OCI-LY7 (cell line): ENCODE data around the gene ARHGEF4. TPM values are rescaled to one million over a fixed set of nuclear protein-coding genes. Genes with fewer than 3 reads are reported as not detected.

Experiments
- BruUV-seq: library from RNA; stranded (reverse); fragments of 400-500 nt; replicated peaks from 2 replicates; lab custom pipeline; 2021; lab: Mats Ljungman, UMichigan
- CTCF ChIA-PET: fragments of 300-600 bp; sonication (Branson Sonifier 250); formaldehyde crosslinking; loops from one replicate; lab custom pipeline; 2022; ENCODE audit warnings: antibody characterized with exemption; ENCODE audit not compliant: unreplicated experiment; lab: Charles Lee
- POLR2A ChIA-PET: fragments of 300-600 bp; sonication (Branson Sonifier 250); formaldehyde crosslinking; loops from one replicate; lab custom pipeline; 2022; ENCODE audit warnings: antibody characterized with exemption; lab: Charles Lee
- DNase-seq: peaks from one replicate; pipeline ENCODE4 v3.0.0-alpha.2; 2015; ENCODE audit warnings: low spot score
- H2AFZ ChIP-seq: fragments of 200-600 bp; sonication (generic), shearing (Covaris generic); 2 replicates; pipeline ENCODE4 v1.6.1; 2014; ENCODE audit warnings: mild to moderate bottlenecking, antibody characterized with exemption, low read length, moderate library complexity
- H3K27ac ChIP-seq: fragments of 200-600 bp; sonication (generic); 2 replicates; pipeline ENCODE4 v1.5.1; 2014; ENCODE audit warnings: mixed run types, low read depth, mild to moderate bottlenecking, moderate library complexity, low read length, inconsistent platforms; ENCODE audit not compliant: poor library complexity, severe bottlenecking
- H3K36me3 ChIP-seq: fragments of 200-600 bp; sonication (generic); 2 replicates; pipeline ENCODE4 v1.6.1; 2014; ENCODE audit warnings: mild to moderate bottlenecking, antibody characterized with exemption, low read length, moderate library complexity, mixed read lengths; ENCODE audit not compliant: insufficient read depth
- H3K4me1 ChIP-seq: fragments of 200-600 bp; sonication (generic); 2 replicates; pipeline ENCODE4 v1.5.1; 2014; ENCODE audit warnings: mild to moderate bottlenecking, low read length; ENCODE audit not compliant: insufficient read depth, poor library complexity, severe bottlenecking
- H3K4me2 ChIP-seq: fragments of 200-600 bp; sonication (generic); 2 replicates; pipeline ENCODE4 v1.6.1; 2014; ENCODE audit warnings: mild to moderate bottlenecking, low read length
- H3K4me3 ChIP-seq: fragments of 200-600 bp; sonication (generic); 2 replicates; pipeline ENCODE4 v1.5.1; 2014; ENCODE audit warnings: mild to moderate bottlenecking, low read depth, low read length; ENCODE audit not compliant: poor library complexity, severe bottlenecking
- H3K79me2 ChIP-seq: fragments of 200-600 bp; sonication (generic); 2 replicates; pipeline ENCODE4 v1.6.1; 2016; ENCODE audit warnings: low read depth, mild to moderate bottlenecking, low read length, moderate library complexity, mixed read lengths; ENCODE audit not compliant: insufficient read depth
- H3K9me2 ChIP-seq: fragments of 200-600 bp; sonication (generic); 2 replicates; pipeline ENCODE4 v1.6.1; 2016; ENCODE audit warnings: mild to moderate bottlenecking, low read length, mixed read lengths; ENCODE audit not compliant: insufficient read depth
- H3K9me3 ChIP-seq: fragments of 200-600 bp; sonication (generic); 2 replicates; pipeline ENCODE4 v1.6.1; 2014; ENCODE audit warnings: mild to moderate bottlenecking, mixed run types, low read length, mixed read lengths
- H4K20me1 ChIP-seq: fragments of 200-600 bp; sonication (generic); 2 replicates; pipeline ENCODE4 v1.6.1; 2014; ENCODE audit warnings: mild to moderate bottlenecking, antibody characterized with exemption, low read length, moderate library complexity, mixed read lengths; ENCODE audit not compliant: insufficient read depth
- CTCF ChIP-seq: fragments of 200-600 bp; sonication (generic); conservative IDR thresholded peaks from 2 replicates; pipeline ENCODE4 v1.5.1; 2014; ENCODE audit warnings: mild to moderate bottlenecking, antibody characterized with exemption, low read length, moderate library complexity, mixed read lengths
- EZH2phosphoT487 ChIP-seq: fragments of 200-600 bp; sonication (generic); IDR thresholded peaks from 2 replicates; pipeline ENCODE4 v1.6.1; 2018; ENCODE audit warnings: low read depth, borderline replicate concordance, mild to moderate bottlenecking, mixed run types, antibody characterized with exemption, low read length, moderate library complexity, mixed read lengths
- intact Hi-C: fragments of 100-400 bp; cut with micrococcal nuclease; formaldehyde crosslinking; loops from one replicate; pipeline ENCODE4 v1.10.0; 2022; ENCODE audit not compliant: unreplicated experiment
- total RNA-seq, 2 experiments: library from RNA; depleted of rRNA in 1 of 2; stranded (reverse); fragments of >200 nt in 1 of 2; shearing (Covaris generic) in 1 of 2; gene quantifications; 2 replicates each; pipeline ENCODE4 v1.2.3, GENCODE V29; 2014 to 2022

ARHGEF4 gene
- total RNA-seq, 2 experiments from 2014 or later, result 1.1 to 1.7 TPM

GRCh38 chr2:130870161-130870485, 33.4 kb downstream of the ARHGEF4 start:
- no TSS peak for BruUV-seq
- Histone ChIP-seq H3K9me3 (no peaks in the 10 kb centered on the region), H3K79me2 (no peaks in the 10 kb centered on the region), H2AFZ (no peak overlapping the region), H4K20me1 (no peaks in the 10 kb centered on the region), H3K4me2 (no peak overlapping the region), H3K27ac (no peak overlapping the region), H3K36me3 (no peaks in the 10 kb centered on the region), H3K4me1 (no peaks in the 10 kb centered on the region), H3K9me2 (no peaks in the 10 kb centered on the region), H3K4me3 (no peak overlapping the region)
- no peak for DNase-seq
- TF ChIP-seq CTCF, result no peak
- TF ChIP-seq EZH2phosphoT487, result no peak
- ChIA-PET POLR2A (no interaction called here), CTCF (no interaction called here)
- intact Hi-C loops, result no loop called here

GRCh38 chr2:130870779-130871178, 34.1 kb downstream of the ARHGEF4 start:
- H3K4me3 ChIP-seq, result no peak overlapping the region
- DNase-seq, result no peak
- no peak overlapping the region for H2AFZ ChIP-seq
- no peaks in the 10 kb centered on the region for H3K36me3 ChIP-seq
- H3K9me3 ChIP-seq, result no peaks in the 10 kb centered on the region
- no TSS peak for BruUV-seq
- TF ChIP-seq EZH2phosphoT487, result no peak
- no peak for TF ChIP-seq CTCF
- H3K27ac ChIP-seq, result no peak overlapping the region
- H3K4me1 ChIP-seq, result no peaks in the 10 kb centered on the region
- intact Hi-C loops, result no loop called here
- no peaks in the 10 kb centered on the region for H3K79me2 ChIP-seq
- H4K20me1 ChIP-seq, result no peaks in the 10 kb centered on the region
- POLR2A ChIA-PET, result no interaction called here
- H3K4me2 ChIP-seq, result no peak overlapping the region
- CTCF ChIA-PET, result interaction anchor here (0.6 kb wide), 1 partner anchor 22 kb away, joined by 3 read pairs; no protein-coding TSS in a partner anchor
- H3K9me2 ChIP-seq, result no peaks in the 10 kb centered on the region

- CTCF ChIA-PET, result interaction anchor here (0.9 kb wide), 1 partner anchor 19 kb away, joined by 3 read pairs; no protein-coding TSS in a partner anchor
- no peak overlapping the region for H3K4me2 ChIP-seq
- intact Hi-C loops, result no loop called here
- H2AFZ ChIP-seq, result no peak overlapping the region
- no peak for DNase-seq
- H4K20me1 ChIP-seq, result no peaks in the 10 kb centered on the region
- BruUV-seq, result no TSS peak
- H3K4me1 ChIP-seq, result no peaks in the 10 kb centered on the region
- no peaks in the 10 kb centered on the region for H3K9me2 ChIP-seq
- POLR2A ChIA-PET, result interaction anchor here (0.8 kb wide), 1 partner anchor 75 kb away, joined by 3 read pairs; no protein-coding TSS in a partner anchor
- H3K4me3 ChIP-seq, result no peak overlapping the region
- no peaks in the 10 kb centered on the region for H3K9me3 ChIP-seq
- TF ChIP-seq CTCF, result no peak
- TF ChIP-seq EZH2phosphoT487, result no peak
- H3K36me3 ChIP-seq, result no peaks in the 10 kb centered on the region
- no peak overlapping the region for H3K27ac ChIP-seq
- H3K79me2 ChIP-seq, result no peaks in the 10 kb centered on the region
Measured at GRCh38 chr2:130871843-130872740, 35.4 kb downstream of the ARHGEF4 start.
